OCI-LY1 (cell line): ENCODE results near the gene CD33.

Experiments used
- EZH2 ChIP-seq: fragments of 200-600 bp; sonication (generic), shearing (Covaris generic); IDR thresholded peaks from 2 replicates; pipeline ENCODE4 v1.8.0; 2017; ENCODE audit warnings: borderline replicate concordance, mixed run types, mild to moderate bottlenecking, antibody characterized with exemption, low read length, moderate library complexity, mixed read lengths
- TF ChIP-seq, protein P1 (sequence below): fragments of 200-600 bp; sonication (generic), shearing (Covaris generic); IDR thresholded peaks from 2 replicates; pipeline ENCODE4 v1.5.1; 2017; ENCODE audit warnings: mild to moderate bottlenecking, antibody characterized with exemption, low read length, moderate library complexity, mixed read lengths

- TF ChIP-seq, protein P1, sequence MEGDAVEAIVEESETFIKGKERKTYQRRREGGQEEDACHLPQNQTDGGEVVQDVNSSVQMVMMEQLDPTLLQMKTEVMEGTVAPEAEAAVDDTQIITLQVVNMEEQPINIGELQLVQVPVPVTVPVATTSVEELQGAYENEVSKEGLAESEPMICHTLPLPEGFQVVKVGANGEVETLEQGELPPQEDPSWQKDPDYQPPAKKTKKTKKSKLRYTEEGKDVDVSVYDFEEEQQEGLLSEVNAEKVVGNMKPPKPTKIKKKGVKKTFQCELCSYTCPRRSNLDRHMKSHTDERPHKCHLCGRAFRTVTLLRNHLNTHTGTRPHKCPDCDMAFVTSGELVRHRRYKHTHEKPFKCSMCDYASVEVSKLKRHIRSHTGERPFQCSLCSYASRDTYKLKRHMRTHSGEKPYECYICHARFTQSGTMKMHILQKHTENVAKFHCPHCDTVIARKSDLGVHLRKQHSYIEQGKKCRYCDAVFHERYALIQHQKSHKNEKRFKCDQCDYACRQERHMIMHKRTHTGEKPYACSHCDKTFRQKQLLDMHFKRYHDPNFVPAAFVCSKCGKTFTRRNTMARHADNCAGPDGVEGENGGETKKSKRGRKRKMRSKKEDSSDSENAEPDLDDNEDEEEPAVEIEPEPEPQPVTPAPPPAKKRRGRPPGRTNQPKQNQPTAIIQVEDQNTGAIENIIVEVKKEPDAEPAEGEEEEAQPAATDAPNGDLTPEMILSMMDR, result no peak
- TF ChIP-seq EZH2, result no peak
Measured at GRCh38 chr19:51240866-51241265, 16.0 kb downstream of the CD33 start.
